Smooth muscle cell (in vitro differentiated cells): ENCODE results near the gene POLR2H. TPM values are rescaled to one million over a fixed set of nuclear protein-coding genes. Genes with fewer than 3 reads are reported as not detected.

Experiments used
- DNase-seq: peaks from one replicate; lab custom pipeline; 2025; ENCODE audit not compliant: unreplicated experiment; lab: John Stamatoyannopoulos, UW
- H2AFZ ChIP-seq: fragments of 200-600 bp; sonication (generic); 2 replicates; pipeline ENCODE4 v1.6.0; 2016; ENCODE audit warnings: antibody characterized with exemption, low read depth, mild to moderate bottlenecking
- H3F3A ChIP-seq: fragments of 200-600 bp; sonication (generic); 2 replicates; pipeline ENCODE4 v1.6.0; 2017; ENCODE audit warnings: antibody characterized with exemption, low read depth
- H3K27ac ChIP-seq: fragments of 200-600 bp; sonication (generic); 2 replicates; pipeline ENCODE4 v1.5.1; 2016; ENCODE audit warnings: low read depth, mild to moderate bottlenecking
- H3K27me3 ChIP-seq: fragments of 200-600 bp; sonication (generic); 2 replicates; pipeline ENCODE4 v1.6.1; 2016; ENCODE audit warnings: low read depth, mild to moderate bottlenecking
- H3K36me3 ChIP-seq: fragments of 200-600 bp; sonication (generic); 2 replicates; pipeline ENCODE4 v1.5.1; 2016; ENCODE audit warnings: low read depth
- H3K4me1 ChIP-seq: fragments of 200-600 bp; sonication (generic); 2 replicates; pipeline ENCODE4 v1.5.1; 2016; ENCODE audit warnings: low read depth
- H3K4me2 ChIP-seq: fragments of 200-600 bp; sonication (generic); 2 replicates; pipeline ENCODE4 v1.6.0; 2016; ENCODE audit warnings: mild to moderate bottlenecking
- H3K4me3 ChIP-seq: fragments of 200-600 bp; sonication (generic); 2 replicates; pipeline ENCODE4 v1.5.1; 2016; ENCODE audit warnings: mild to moderate bottlenecking
- H3K79me2 ChIP-seq: fragments of 200-600 bp; sonication (generic); 2 replicates; pipeline ENCODE4 v1.6.0; 2016; ENCODE audit warnings: low read depth, mild to moderate bottlenecking
- H3K9ac ChIP-seq: fragments of 200-600 bp; sonication (generic); 2 replicates; pipeline ENCODE4 v1.6.0; 2016; ENCODE audit warnings: low read depth
- H3K9me3 ChIP-seq: fragments of 200-600 bp; sonication (generic); replicated peaks from 2 replicates; pipeline ENCODE4 v1.5.1; 2016; ENCODE audit warnings: low read depth
- H4K20me1 ChIP-seq: fragments of 200-600 bp; sonication (generic); 2 replicates; pipeline ENCODE4 v1.6.0; 2016; ENCODE audit warnings: low read depth
- WGBS: methylation state at CpG from one replicate; pipeline ENCODE4 v1.1.7; 2016; ENCODE audit warnings: low lambda C conversion rate; 5-methylcytosine and 5-hydroxymethylcytosine counted together
- polyA plus RNA-seq: library from polyadenylated mRNA; unstranded; fragments of >200 nt; fragmentation: Nextera tagmentation; extraction: Ambion mirVana; gene quantifications from 2 replicates; pipeline ENCODE4 v1.2.1, GENCODE V29; 2016
- total RNA-seq: library from RNA; depleted of rRNA; stranded (reverse); fragments of >200 nt; gene quantifications from 2 replicates; pipeline ENCODE4 v1.2.3, GENCODE V29; 2014
- TF ChIP-seq, protein P1 (sequence below): fragments of 200-600 bp; sonication (generic); IDR thresholded peaks from 2 replicates; pipeline ENCODE4 v1.5.1; 2017; ENCODE audit warnings: borderline replicate concordance, mild to moderate bottlenecking, antibody characterized with exemption; ENCODE audit not compliant: insufficient read depth, poor library complexity, severe bottlenecking

The POLR2H gene
- total and polyA plus RNA-seq, 2 experiments from 2014 or later: 77.9 to 154 TPM

DNA sequence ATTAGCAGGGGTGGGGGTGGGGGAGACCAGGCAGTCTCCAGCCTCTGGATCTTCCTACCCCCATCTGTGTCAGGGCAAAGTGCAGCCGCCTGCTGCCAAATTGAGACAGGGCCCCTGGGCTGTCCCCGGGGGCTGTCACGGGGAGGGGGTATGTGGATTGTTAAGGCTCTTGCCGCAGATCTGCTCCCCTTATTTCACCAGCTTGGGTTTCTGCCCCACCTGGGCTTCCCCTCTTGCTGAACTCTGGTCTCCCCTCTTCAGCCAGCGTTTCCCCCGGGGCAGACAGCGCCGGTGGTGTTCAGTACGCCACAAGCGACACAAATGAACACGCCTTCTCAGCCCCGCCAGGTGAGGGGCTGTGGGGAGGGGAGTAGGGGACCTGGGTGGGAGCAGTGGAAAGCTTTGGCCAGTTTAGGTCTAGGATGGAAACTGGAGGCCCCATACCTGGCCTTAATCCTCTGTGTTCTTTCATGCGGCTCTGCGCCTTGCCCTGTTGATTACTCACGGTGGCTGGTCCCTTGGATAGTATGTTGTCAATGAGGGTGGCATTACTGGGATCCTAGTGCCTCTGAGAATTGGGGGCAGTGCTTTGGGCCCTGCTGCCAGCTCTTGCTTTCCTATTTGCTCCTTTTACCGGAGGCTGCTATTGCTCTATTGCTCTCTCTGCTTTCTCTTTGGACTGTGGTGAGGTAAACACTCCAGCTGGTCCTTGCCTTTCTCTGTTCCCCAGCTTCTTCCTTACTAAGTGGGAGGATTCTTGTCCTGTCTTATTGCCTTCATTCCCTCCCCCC lies 45.4 kb upstream of the POLR2H start:
- peaks cover 60% of the 10 kb centered on the region for H3K79me2 ChIP-seq
- no peaks in the 10 kb centered on the region for H3K9me3 ChIP-seq
- peak overlapping the region; percentile 95 for H3K27ac ChIP-seq
- peaks cover 22% of the 10 kb centered on the region for H3K4me1 ChIP-seq
- H3K4me2 ChIP-seq: peak overlapping the region; percentile 96
- H3K36me3 ChIP-seq: no peaks in the 10 kb centered on the region
- peaks cover 22% of the 10 kb centered on the region for H3F3A ChIP-seq
- TF ChIP-seq, protein P1, sequence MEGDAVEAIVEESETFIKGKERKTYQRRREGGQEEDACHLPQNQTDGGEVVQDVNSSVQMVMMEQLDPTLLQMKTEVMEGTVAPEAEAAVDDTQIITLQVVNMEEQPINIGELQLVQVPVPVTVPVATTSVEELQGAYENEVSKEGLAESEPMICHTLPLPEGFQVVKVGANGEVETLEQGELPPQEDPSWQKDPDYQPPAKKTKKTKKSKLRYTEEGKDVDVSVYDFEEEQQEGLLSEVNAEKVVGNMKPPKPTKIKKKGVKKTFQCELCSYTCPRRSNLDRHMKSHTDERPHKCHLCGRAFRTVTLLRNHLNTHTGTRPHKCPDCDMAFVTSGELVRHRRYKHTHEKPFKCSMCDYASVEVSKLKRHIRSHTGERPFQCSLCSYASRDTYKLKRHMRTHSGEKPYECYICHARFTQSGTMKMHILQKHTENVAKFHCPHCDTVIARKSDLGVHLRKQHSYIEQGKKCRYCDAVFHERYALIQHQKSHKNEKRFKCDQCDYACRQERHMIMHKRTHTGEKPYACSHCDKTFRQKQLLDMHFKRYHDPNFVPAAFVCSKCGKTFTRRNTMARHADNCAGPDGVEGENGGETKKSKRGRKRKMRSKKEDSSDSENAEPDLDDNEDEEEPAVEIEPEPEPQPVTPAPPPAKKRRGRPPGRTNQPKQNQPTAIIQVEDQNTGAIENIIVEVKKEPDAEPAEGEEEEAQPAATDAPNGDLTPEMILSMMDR: no peak
- peak overlapping the region; percentile 96 for H3K4me3 ChIP-seq
- H4K20me1 ChIP-seq: peaks cover 61% of the 10 kb centered on the region
- H2AFZ ChIP-seq: no peak overlapping the region
- WGBS: 39% methylated on average over 16 of the region's 16 CpGs
- H3K27me3 ChIP-seq: no peaks in the 10 kb centered on the region
- H3K9ac ChIP-seq: peak overlapping the region; percentile 97
- no peak for DNase-seq

DNA sequence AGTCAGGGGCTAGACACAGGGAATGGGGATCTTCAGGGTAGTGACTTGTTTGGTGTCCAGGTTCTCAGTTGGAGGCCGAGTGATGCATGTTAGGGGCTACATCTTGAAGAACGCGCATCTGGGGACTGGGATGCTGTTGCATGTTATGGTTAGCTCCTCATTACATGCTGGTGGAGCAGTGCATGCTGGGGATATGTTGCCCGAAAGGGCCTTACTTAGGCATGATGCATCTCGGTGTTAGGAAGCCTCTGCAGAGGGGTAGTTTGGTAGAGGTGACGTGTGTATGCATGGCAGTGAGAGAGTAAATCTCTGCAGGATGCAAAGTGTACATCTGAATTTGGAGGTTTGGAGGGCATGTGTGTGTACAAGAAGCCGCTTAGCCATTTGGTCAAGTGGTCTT lies 44.7 kb upstream of the POLR2H start:
- Histone ChIP-seq H3K27me3 (no peaks in the 10 kb centered on the region), H3K9ac (peak overlapping the region; percentile 97), H3K9me3 (no peaks in the 10 kb centered on the region), H3K79me2 (peaks cover 67% of the 10 kb centered on the region), H4K20me1 (peaks cover 68% of the 10 kb centered on the region), H3K27ac (peak overlapping the region; percentile 95), H3K4me3 (peak overlapping the region; percentile 96), H2AFZ (no peak overlapping the region), H3F3A (peaks cover 22% of the 10 kb centered on the region), H3K4me2 (peak overlapping the region; percentile 96), H3K4me1 (peaks cover 22% of the 10 kb centered on the region), H3K36me3 (no peaks in the 10 kb centered on the region)
- no peak for DNase-seq
- WGBS: 87% methylated on average over 7 of the region's 7 CpGs
- TF ChIP-seq, protein P1: no peak

DNA sequence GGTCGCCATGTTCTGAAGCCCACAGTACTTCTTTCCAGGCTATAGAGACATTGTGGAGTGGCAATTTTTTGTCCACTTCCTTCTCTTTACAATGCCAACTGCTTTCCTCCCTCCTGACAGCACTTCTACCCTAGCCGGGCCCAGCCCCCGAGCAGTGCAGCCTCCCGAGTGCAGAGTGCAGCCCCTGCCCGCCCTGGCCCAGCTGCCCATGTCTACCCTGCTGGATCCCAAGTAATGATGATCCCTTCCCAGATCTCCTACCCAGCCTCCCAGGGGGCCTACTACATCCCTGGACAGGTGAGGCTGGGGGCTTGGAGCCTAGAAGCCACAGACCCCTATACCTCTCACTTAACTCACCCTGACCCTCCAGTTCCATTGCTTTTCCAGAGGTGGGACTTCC lies 44.3 kb upstream of the POLR2H start:
- WGBS: 95% methylated on average over 5 of the region's 5 CpGs
- peaks cover 72% of the 10 kb centered on the region for H4K20me1 ChIP-seq
- no peak overlapping the region for H2AFZ ChIP-seq
- peaks cover 22% of the 10 kb centered on the region for H3K4me1 ChIP-seq
- TF ChIP-seq, protein P1: no peak
- DNase-seq: no peak
- H3K36me3 ChIP-seq: no peaks in the 10 kb centered on the region
- H3K4me3 ChIP-seq: peak overlapping the region; percentile 96
- peak overlapping the region; percentile 96 for H3K4me2 ChIP-seq
- H3F3A ChIP-seq: peaks cover 22% of the 10 kb centered on the region
- no peak overlapping the region for H3K9ac ChIP-seq
- H3K27ac ChIP-seq: peak overlapping the region; percentile 95
- H3K79me2 ChIP-seq: peaks cover 71% of the 10 kb centered on the region
- H3K27me3 ChIP-seq: no peaks in the 10 kb centered on the region
- no peaks in the 10 kb centered on the region for H3K9me3 ChIP-seq

DNA sequence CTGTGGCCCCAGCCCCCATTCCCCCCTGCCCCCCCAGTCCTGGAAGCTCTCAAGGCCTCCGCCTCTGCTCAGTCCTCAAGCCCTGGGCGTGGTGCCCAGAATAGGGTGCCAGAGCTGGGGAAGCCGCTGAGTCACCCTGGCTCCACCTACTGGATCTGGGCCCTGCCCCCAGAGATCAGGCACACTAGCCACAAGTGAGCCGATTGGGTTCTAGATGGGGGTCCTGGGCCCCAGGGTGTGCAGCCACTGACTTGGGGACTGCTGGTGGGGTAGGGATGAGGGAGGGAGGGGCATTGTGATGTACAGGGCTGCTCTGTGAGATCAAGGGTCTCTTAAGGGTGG lies 41.4 kb upstream of the POLR2H start:
- Histone ChIP-seq H3F3A (peaks cover 22% of the 10 kb centered on the region), H3K9ac (peak overlapping the region; percentile 47), H3K9me3 (no peaks in the 10 kb centered on the region), H3K36me3 (peaks cover 18% of the 10 kb centered on the region), H3K4me1 (peaks cover 22% of the 10 kb centered on the region), H4K20me1 (peaks cover 100% of the 10 kb centered on the region), H3K27ac (peak overlapping the region; percentile 95), H3K4me2 (peak overlapping the region; percentile 80), H3K79me2 (peaks cover 91% of the 10 kb centered on the region), H3K4me3 (no peak overlapping the region), H2AFZ (no peak overlapping the region), H3K27me3 (no peaks in the 10 kb centered on the region)
- TF ChIP-seq, protein P1: no peak
- DNase-seq: peak; percentile 63
- WGBS: 4% methylated on average over 4 of the region's 4 CpGs
